Endodermal cell (in vitro differentiated cells): ENCODE data around the gene AOX1. TPM values are rescaled to one million over a fixed set of nuclear protein-coding genes. Genes with fewer than 3 reads are reported as not detected.
A peak's percentile ranks its signal among the peaks of the same experiment; 100 is the strongest.

Source experiments
- DNase-seq: peaks from one replicate; pipeline ENCODE4 v3.0.0-alpha.2; 2017
- H3K27ac ChIP-seq: 2 replicates; pipeline ENCODE4 v1.5.1; 2013; ENCODE audit warnings: mild to moderate bottlenecking, low read depth, low read length, moderate library complexity
- H3K27me3 ChIP-seq: 2 replicates; pipeline ENCODE4 v1.6.1; 2013; ENCODE audit warnings: mild to moderate bottlenecking, low read length, moderate library complexity; ENCODE audit not compliant: insufficient read depth, control insufficient read depth, poor library complexity, severe bottlenecking
- H3K36me3 ChIP-seq: 2 replicates; pipeline ENCODE4 v1.7.0; 2013; ENCODE audit warnings: mild to moderate bottlenecking, low read length, moderate library complexity; ENCODE audit not compliant: control insufficient read depth, insufficient read depth
- H3K4me1 ChIP-seq: one replicate; pipeline ENCODE4 v1.7.0; 2013; ENCODE audit warnings: low read length; ENCODE audit not compliant: control insufficient read depth, insufficient read depth
- H3K4me3 ChIP-seq: 2 replicates; pipeline ENCODE4 v1.5.1; 2013; ENCODE audit warnings: mild to moderate bottlenecking, low read length, moderate library complexity
- H3K9ac ChIP-seq: 2 replicates; pipeline ENCODE4 v1.6.1; 2013; ENCODE audit warnings: mild to moderate bottlenecking, low read length, moderate library complexity; ENCODE audit not compliant: poor library complexity, severe bottlenecking; ENCODE audit errors: extremely low read depth
- H3K9me3 ChIP-seq: 2 replicates; pipeline ENCODE4 v1.6.1; 2013; ENCODE audit warnings: mild to moderate bottlenecking, low read length, moderate library complexity; ENCODE audit not compliant: control insufficient read depth
- H3K27ac Mint-ChIP-seq: 2 replicates; pipeline ENCODE4 v1.8.0; 2020; ENCODE audit warnings: mixed read lengths
- H3K27me3 Mint-ChIP-seq: 2 replicates; pipeline ENCODE4 v1.8.0; 2021; ENCODE audit warnings: mild to moderate bottlenecking, mixed read lengths; ENCODE audit not compliant: insufficient read depth
- H3K36me3 Mint-ChIP-seq: 2 replicates; pipeline ENCODE4 v1.8.0; 2020; ENCODE audit warnings: low read depth, mixed read lengths
- H3K4me1 Mint-ChIP-seq: 2 replicates; pipeline ENCODE4 v1.8.0; 2020; ENCODE audit warnings: mixed read lengths
- H3K4me3 Mint-ChIP-seq: 2 replicates; pipeline ENCODE4 v1.8.0; 2020; ENCODE audit warnings: mild to moderate bottlenecking, moderate library complexity, mixed read lengths
- H3K9me3 Mint-ChIP-seq: 2 replicates; pipeline ENCODE4 v1.8.0; 2020; ENCODE audit warnings: mild to moderate bottlenecking, mixed read lengths
- CTCF ChIP-seq: fragments of 200-600 bp; sonication (generic); conservative IDR thresholded peaks from 2 replicates; pipeline ENCODE4 v1.5.0; 2021; ENCODE audit warnings: antibody characterized with exemption, mild to moderate bottlenecking
- WGBS, 2 experiments: methylation state at CpG; one replicate each; pipeline versions ENCODE4 v1.1.5 to v1.1.7; 2013; ENCODE audit warnings: missing lambda C conversion rate in 2 of 2, mixed read lengths in 1 of 2; ENCODE audit not compliant: insufficient coverage in 1 of 2, insufficient read length in 1 of 2; 5-methylcytosine and 5-hydroxymethylcytosine counted together
- total RNA-seq, 2 donors: library from RNA; stranded (reverse); fragmentation: NEBNext Ultra II Directional in 1 of 2; extraction: Animal tissue kit (Norgen Biotek cat#: 25700) in 1 of 2; gene quantifications; 2 replicates in 1 of 2; 3 replicates in 1 of 2; pipeline ENCODE4 v1.2.1, GENCODE V29; 2021

The AOX1 gene
- total RNA-seq, 2 donors from 2014 or later: 8.8 to 15.5 TPM

GRCh38 chr2:200586644-200586975 is 796 bp downstream of the AOX1 start:
- no peak for TF ChIP-seq CTCF
- Histone ChIP-seq H3K27ac (no peak overlapping the region), H3K36me3 (no peaks in the 10 kb centered on the region), H3K4me1 (no peaks in the 10 kb centered on the region), H3K4me3 (peak overlapping the region; percentile 85), H3K27me3 (peaks cover 10% of the 10 kb centered on the region), H3K9me3 (no peaks in the 10 kb centered on the region), H3K9ac (peak overlapping the region; percentile 34)
- Mint-ChIP-seq H3K36me3 (no peaks in the 10 kb centered on the region), H3K27me3 (peaks cover 38% of the 10 kb centered on the region), H3K9me3 (no peaks in the 10 kb centered on the region), H3K4me3 (peak overlapping the region; percentile 67), H3K4me1 (peaks cover 6% of the 10 kb centered on the region), H3K27ac (peak overlapping the region; percentile 40)
- no peak for DNase-seq
- 56% methylated on average over 3 to 9 of the region's 9 CpGs for WGBS, 2 experiments

GRCh38 chr2:200587007-200587616 is 1.3 kb downstream of the AOX1 start:
- peaks cover 10% of the 10 kb centered on the region for H3K27me3 ChIP-seq
- H3K9me3 Mint-ChIP-seq: no peaks in the 10 kb centered on the region
- peaks cover 6% of the 10 kb centered on the region for H3K4me1 Mint-ChIP-seq
- WGBS, 2 experiments: 80 to 90% methylated on average over 1 to 9 of the region's 9 CpGs
- peak overlapping the region; percentile 67 for H3K4me3 Mint-ChIP-seq
- H3K4me3 ChIP-seq: no peak overlapping the region
- no peaks in the 10 kb centered on the region for H3K4me1 ChIP-seq
- H3K27ac ChIP-seq: no peak overlapping the region
- no peaks in the 10 kb centered on the region for H3K36me3 ChIP-seq
- H3K9ac ChIP-seq: no peak overlapping the region
- H3K27me3 Mint-ChIP-seq: peaks cover 42% of the 10 kb centered on the region
- no peak for TF ChIP-seq CTCF
- H3K36me3 Mint-ChIP-seq: no peaks in the 10 kb centered on the region
- DNase-seq: no peak
- no peaks in the 10 kb centered on the region for H3K9me3 ChIP-seq
- H3K27ac Mint-ChIP-seq: no peak overlapping the region

- Histone ChIP-seq H3K27me3 (peaks cover 10% of the 10 kb centered on the region), H3K4me1 (no peaks in the 10 kb centered on the region), H3K27ac (no peak overlapping the region), H3K9ac (no peak overlapping the region), H3K4me3 (no peak overlapping the region), H3K36me3 (no peaks in the 10 kb centered on the region), H3K9me3 (no peaks in the 10 kb centered on the region)
- no peak for TF ChIP-seq CTCF
- peaks cover 42% of the 10 kb centered on the region for H3K27me3 Mint-ChIP-seq
- H3K4me1 Mint-ChIP-seq: peaks cover 7% of the 10 kb centered on the region
- H3K27ac Mint-ChIP-seq: no peak overlapping the region
- H3K9me3 Mint-ChIP-seq: no peaks in the 10 kb centered on the region
- DNase-seq: no peak
- H3K4me3 Mint-ChIP-seq: no peak overlapping the region
- no peaks in the 10 kb centered on the region for H3K36me3 Mint-ChIP-seq
- 89 to 100% methylated on average over 1 to 3 of the region's 4 CpGs for WGBS, 2 experiments
Observed at GRCh38 chr2:200588076-200588678, 2.4 kb downstream of the AOX1 start.
